DND-41 (cell line): ENCODE data around the gene TCEA3.

Experiments
- EZH2 ChIP-seq: IDR thresholded peaks from 3 replicates; pipeline ENCODE4 v1.6.1; 2012; ENCODE audit warnings: borderline replicate concordance, low read depth, mild to moderate bottlenecking, moderate library complexity, low read length, inconsistent platforms; ENCODE audit not compliant: severe bottlenecking
- TF ChIP-seq, protein P1 (sequence below): IDR thresholded peaks from 2 replicates; pipeline ENCODE4 v1.5.1; 2012; ENCODE audit warnings: borderline replicate concordance, low read length, moderate library complexity, mild to moderate bottlenecking; ENCODE audit not compliant: poor library complexity, severe bottlenecking; ENCODE audit errors: extremely low read depth

DNA sequence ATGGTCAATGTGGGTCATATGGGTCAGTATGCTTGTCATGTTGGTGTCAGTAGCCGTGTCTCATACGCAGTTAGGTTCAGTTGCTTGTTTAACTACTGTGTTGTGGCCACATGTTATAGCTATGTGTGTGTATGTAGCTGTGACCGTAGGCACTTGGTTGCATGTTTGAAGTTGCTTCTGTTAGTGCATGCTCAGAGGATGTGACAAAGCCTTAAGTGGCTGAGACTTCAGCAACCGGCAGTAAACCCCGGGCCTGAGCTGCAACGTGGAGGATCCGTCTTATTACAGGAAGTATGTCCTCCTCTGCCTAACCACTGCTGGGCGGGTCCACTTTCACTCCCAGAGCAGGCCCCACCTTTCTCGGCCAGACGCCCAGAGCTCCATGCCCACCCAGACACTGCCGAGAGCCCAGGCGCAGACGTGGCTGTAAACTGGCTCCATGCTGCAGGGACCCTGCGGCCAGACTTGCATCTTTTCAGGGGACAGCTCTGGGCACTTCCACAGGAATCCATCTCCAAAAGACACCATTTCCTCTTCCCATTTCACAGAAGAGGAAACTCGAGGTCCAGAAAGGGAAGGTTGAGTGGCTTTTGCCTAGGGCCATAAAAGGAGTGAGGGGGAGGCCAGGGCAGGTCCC is 2.2 kb downstream of the TCEA3 start:
- TF ChIP-seq, protein P1, sequence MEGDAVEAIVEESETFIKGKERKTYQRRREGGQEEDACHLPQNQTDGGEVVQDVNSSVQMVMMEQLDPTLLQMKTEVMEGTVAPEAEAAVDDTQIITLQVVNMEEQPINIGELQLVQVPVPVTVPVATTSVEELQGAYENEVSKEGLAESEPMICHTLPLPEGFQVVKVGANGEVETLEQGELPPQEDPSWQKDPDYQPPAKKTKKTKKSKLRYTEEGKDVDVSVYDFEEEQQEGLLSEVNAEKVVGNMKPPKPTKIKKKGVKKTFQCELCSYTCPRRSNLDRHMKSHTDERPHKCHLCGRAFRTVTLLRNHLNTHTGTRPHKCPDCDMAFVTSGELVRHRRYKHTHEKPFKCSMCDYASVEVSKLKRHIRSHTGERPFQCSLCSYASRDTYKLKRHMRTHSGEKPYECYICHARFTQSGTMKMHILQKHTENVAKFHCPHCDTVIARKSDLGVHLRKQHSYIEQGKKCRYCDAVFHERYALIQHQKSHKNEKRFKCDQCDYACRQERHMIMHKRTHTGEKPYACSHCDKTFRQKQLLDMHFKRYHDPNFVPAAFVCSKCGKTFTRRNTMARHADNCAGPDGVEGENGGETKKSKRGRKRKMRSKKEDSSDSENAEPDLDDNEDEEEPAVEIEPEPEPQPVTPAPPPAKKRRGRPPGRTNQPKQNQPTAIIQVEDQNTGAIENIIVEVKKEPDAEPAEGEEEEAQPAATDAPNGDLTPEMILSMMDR, result no peak
- no peak for TF ChIP-seq EZH2
